ENCODE results near the gene MACROD2.

DNA sequence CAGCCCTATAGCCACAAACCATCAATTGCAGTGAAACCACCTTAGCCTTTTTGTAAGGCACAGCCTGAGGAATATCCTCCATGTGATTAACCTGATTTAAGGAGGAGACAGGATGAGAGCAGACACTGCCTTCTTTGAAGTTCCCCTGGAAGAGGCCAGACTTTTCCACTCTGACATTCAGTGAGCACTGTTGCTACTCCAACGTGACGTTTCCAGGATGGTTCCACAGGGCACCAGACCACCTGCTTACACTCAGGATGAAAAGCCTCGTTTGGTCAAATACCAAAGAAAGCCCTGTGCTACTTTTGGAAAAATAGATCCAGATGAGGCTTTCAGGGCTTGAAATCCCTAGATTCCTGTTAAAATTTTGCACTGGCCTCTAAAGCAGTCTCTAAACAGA, 1444.2 kb downstream of the MACROD2 start:
- TF ChIP-seq, protein P1, sequence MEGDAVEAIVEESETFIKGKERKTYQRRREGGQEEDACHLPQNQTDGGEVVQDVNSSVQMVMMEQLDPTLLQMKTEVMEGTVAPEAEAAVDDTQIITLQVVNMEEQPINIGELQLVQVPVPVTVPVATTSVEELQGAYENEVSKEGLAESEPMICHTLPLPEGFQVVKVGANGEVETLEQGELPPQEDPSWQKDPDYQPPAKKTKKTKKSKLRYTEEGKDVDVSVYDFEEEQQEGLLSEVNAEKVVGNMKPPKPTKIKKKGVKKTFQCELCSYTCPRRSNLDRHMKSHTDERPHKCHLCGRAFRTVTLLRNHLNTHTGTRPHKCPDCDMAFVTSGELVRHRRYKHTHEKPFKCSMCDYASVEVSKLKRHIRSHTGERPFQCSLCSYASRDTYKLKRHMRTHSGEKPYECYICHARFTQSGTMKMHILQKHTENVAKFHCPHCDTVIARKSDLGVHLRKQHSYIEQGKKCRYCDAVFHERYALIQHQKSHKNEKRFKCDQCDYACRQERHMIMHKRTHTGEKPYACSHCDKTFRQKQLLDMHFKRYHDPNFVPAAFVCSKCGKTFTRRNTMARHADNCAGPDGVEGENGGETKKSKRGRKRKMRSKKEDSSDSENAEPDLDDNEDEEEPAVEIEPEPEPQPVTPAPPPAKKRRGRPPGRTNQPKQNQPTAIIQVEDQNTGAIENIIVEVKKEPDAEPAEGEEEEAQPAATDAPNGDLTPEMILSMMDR (IDR thresholded peaks at IDR 0.05): no peak
- no peak for TF ChIP-seq POLR2A (IDR thresholded peaks at IDR 0.05)
- TF ChIP-seq POLR2AphosphoS5 (IDR thresholded peaks at IDR 0.05): no peak

All from suprapubic skin (tissue), 4 donors.